ENCODE measurements around the gene TMC1. TPM values are rescaled to one million over a fixed set of nuclear protein-coding genes. Genes with fewer than 3 reads are reported as not detected.

The TMC1 gene
- total RNA-seq, 6 donors from 2014 or later = 0.67 TPM; not detected in 5

DNA sequence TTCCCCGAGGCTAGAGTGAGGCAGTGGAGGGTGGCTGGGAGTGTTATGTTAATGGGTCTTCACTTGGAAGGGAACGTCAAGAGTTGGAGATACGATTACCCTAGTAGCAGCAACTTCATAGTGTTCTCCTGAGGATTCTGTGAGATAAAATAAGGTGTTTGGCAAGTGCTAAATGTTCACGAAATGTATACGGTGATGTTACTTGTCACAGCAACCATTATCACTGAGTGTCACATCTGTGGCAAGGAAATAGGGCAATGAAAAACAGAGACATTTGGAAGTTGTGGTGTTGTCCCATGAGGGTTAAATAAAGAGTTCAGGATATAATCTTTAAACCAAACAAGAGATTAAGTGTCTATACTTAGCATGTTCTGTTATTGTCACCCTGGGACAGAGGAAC, 248.1 kb downstream of the TMC1 start:
- H3K27me3 ChIP-seq = no peaks in the 10 kb centered on the region

GRCh38 chr9:72772661-72773060, 251.3 kb downstream of the TMC1 start:
- TF ChIP-seq POLR2AphosphoS5 (IDR thresholded peaks at IDR 0.05) (no peak), POLR2A (IDR thresholded peaks at IDR 0.05) (no peak), CTCF (IDR thresholded peaks at IDR 0.05) (no peak), EP300 (IDR thresholded peaks at IDR 0.05) (no peak)
- DNase-seq (no peak), ATAC-seq (ENCODE audit: low FRiP score in 2 of 2) (no peak)
- 59 to 61% methylated on average over 1 of the region's 1 CpG for WGBS, 2 donors
- no peak overlapping the region for H3K27ac ChIP-seq
- H3K4me3 ChIP-seq = no peak overlapping the region
- H3K36me3 ChIP-seq = no peaks in the 10 kb centered on the region
- H3K27me3 ChIP-seq = no peaks in the 10 kb centered on the region
- H3K4me1 ChIP-seq = no peaks in the 10 kb centered on the region
- H3K9me3 ChIP-seq = no peaks in the 10 kb centered on the region

More for the DNA sequence above, 248.1 kb downstream of the TMC1 start:
- 69 to 76% methylated on average over 5 of the region's 5 CpGs for WGBS, 2 donors
- no peak for DNase-seq
- H3K4me1 ChIP-seq = no peaks in the 10 kb centered on the region
- TF ChIP-seq POLR2AphosphoS5 (IDR thresholded peaks at IDR 0.05) (no peak), POLR2A (IDR thresholded peaks at IDR 0.05) (no peak), CTCF (IDR thresholded peaks at IDR 0.05) (no peak), EP300 (IDR thresholded peaks at IDR 0.05) (no peak)
- H3K36me3 ChIP-seq = no peaks in the 10 kb centered on the region
- H3K4me3 ChIP-seq = no peak overlapping the region
- no peaks in the 10 kb centered on the region for H3K9me3 ChIP-seq
- H3K27ac ChIP-seq = no peak overlapping the region
- no peak for ATAC-seq (ENCODE audit: low FRiP score in 2 of 2)

GRCh38 chr9:72773570-72773969, 252.2 kb downstream of the TMC1 start:
- no peaks in the 10 kb centered on the region for H3K27me3 ChIP-seq
- 58 to 63% methylated on average over 2 of the region's 2 CpGs for WGBS, 2 donors
- H3K9me3 ChIP-seq = no peaks in the 10 kb centered on the region
- no peaks in the 10 kb centered on the region for H3K4me1 ChIP-seq
- no peak for ATAC-seq (ENCODE audit: low FRiP score in 2 of 2)
- no peak for TF ChIP-seq EP300 (IDR thresholded peaks at IDR 0.05)
- no peak for TF ChIP-seq CTCF (IDR thresholded peaks at IDR 0.05)
- H3K4me3 ChIP-seq = no peak overlapping the region
- H3K36me3 ChIP-seq = no peaks in the 10 kb centered on the region
- no peak for DNase-seq
- H3K27ac ChIP-seq = no peak overlapping the region

- H3K27ac ChIP-seq = no peak overlapping the region
- ATAC-seq (ENCODE audit: low FRiP score in 2 of 2) (no peak), DNase-seq (no peak)
- WGBS, 2 donors = 59 to 64% methylated on average over 3 of the region's 3 CpGs
- no peaks in the 10 kb centered on the region for H3K27me3 ChIP-seq
- no peaks in the 10 kb centered on the region for H3K36me3 ChIP-seq
- no peak for TF ChIP-seq EP300 (IDR thresholded peaks at IDR 0.05)
- no peak for TF ChIP-seq CTCF (IDR thresholded peaks at IDR 0.05)
- TF ChIP-seq POLR2AphosphoS5 (IDR thresholded peaks at IDR 0.05) = no peak
- no peak for TF ChIP-seq POLR2A (IDR thresholded peaks at IDR 0.05)
- H3K4me3 ChIP-seq = no peak overlapping the region
- H3K4me1 ChIP-seq = no peaks in the 10 kb centered on the region
- no peaks in the 10 kb centered on the region for H3K9me3 ChIP-seq
Observed at GRCh38 chr9:72775570-72775969, 254.2 kb downstream of the TMC1 start.

DNA sequence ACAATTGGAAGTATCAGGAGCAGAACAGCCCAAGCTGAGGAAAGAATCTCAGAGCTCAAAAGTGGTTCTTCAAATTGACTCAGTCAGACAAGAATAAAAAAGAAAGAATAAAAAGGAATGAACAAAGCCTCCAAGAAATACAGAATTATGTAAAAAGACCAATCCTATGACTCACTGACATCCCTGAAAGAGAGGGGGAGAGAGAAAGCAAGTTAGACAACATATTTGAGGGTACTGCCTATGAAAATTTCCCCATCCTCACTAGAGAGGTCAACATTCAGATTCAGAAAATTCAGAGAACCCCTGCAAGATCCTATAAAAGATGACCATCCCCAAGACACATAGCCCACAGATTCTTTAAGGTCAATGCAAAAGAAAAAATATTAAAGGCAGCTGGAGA, 258.2 kb downstream of the TMC1 start:
- no peak for TF ChIP-seq POLR2A (IDR thresholded peaks at IDR 0.05)
- TF ChIP-seq POLR2AphosphoS5 (IDR thresholded peaks at IDR 0.05) = no peak
- no peak for ATAC-seq (ENCODE audit: low FRiP score in 2 of 2)
- H3K27ac ChIP-seq = no peak overlapping the region

More for the DNA sequence above, 258.2 kb downstream of the TMC1 start:
- Histone ChIP-seq H3K4me3 (no peak overlapping the region), H3K4me1 (no peaks in the 10 kb centered on the region), H3K27me3 (no peaks in the 10 kb centered on the region), H3K36me3 (no peaks in the 10 kb centered on the region), H3K9me3 (no peaks in the 10 kb centered on the region)
- DNase-seq = no peak

All from upper lobe of left lung (tissue), 6 donors.